ENCODE data around the gene TC2N. TPM values are rescaled to one million over a fixed set of nuclear protein-coding genes. Genes with fewer than 3 reads are reported as not detected.

TC2N gene
- total and polyA plus RNA-seq, 2 of the 4 experiments (the other 2 are of a cell fraction) = 0.03 to 0.18 TPM

GRCh38 chr14:91752961-91753360, 114.4 kb downstream of the TC2N start:
- ChIA-PET CTCF (no interaction called here), POLR2A (ENCODE audit: unreplicated experiment) (no interaction called here)
- H2AK5ac ChIP-seq (ENCODE audit: low read depth, low read length) = no peak overlapping the region
- H4K20me1 ChIP-seq (ENCODE audit: insufficient read depth, low read length) = no peaks in the 10 kb centered on the region
- DNase-seq (no peak), ATAC-seq (ENCODE audit: low read depth) (no peak)
- no peak overlapping the region for H3K14ac ChIP-seq (replicated peaks; ENCODE audit: low read depth, low read length)
- H2AK9ac ChIP-seq (replicated peaks; ENCODE audit: low read depth, low read length, poor library complexity) = no peak overlapping the region
- H2AFZ ChIP-seq (replicated peaks; ENCODE audit: low read length, poor library complexity) = no peak overlapping the region
- no peak overlapping the region for H2BK120ac ChIP-seq (ENCODE audit: low read depth, low read length)
- no peak overlapping the region for H2BK5ac ChIP-seq (ENCODE audit: low read depth, low read length, poor library complexity, severe bottlenecking)
- H2BK20ac ChIP-seq (ENCODE audit: low read depth, low read length) = no peak overlapping the region
- no peak overlapping the region for H3K18ac ChIP-seq (ENCODE audit: low read depth, low read length)
- no peaks in the 10 kb centered on the region for H3K36me3 ChIP-seq (ENCODE audit: control insufficient read depth, insufficient read depth, low read length)
- no peak overlapping the region for H3K4me3 ChIP-seq (ENCODE audit: insufficient read depth, low read depth, low read length)
- H2BK15ac ChIP-seq (ENCODE audit: low read depth, low read length) = no peak overlapping the region
- TF ChIP-seq CHD1 (IDR thresholded peaks at IDR 0.05; ENCODE audit: low read depth, low read length) = no peak
- TF ChIP-seq RFX5 (IDR thresholded peaks at IDR 0.05; ENCODE audit: low read depth, low read length) = no peak
- TF ChIP-seq RAD21 (IDR thresholded peaks at IDR 0.05; ENCODE audit: low read length) = no peak
- TF ChIP-seq NFE2L2 (IDR thresholded peaks at IDR 0.05; ENCODE audit: low read depth, low read length) = no peak
- no peak for TF ChIP-seq MAFK (IDR thresholded peaks at IDR 0.05; ENCODE audit: low read depth, low read length)
- TF ChIP-seq MXI1 (IDR thresholded peaks at IDR 0.05; ENCODE audit: borderline replicate concordance, low read depth, low read length) = no peak
- no peak overlapping the region for H3K27ac ChIP-seq (ENCODE audit: insufficient read depth, low read length)
- no peaks in the 10 kb centered on the region for H3K9me1 ChIP-seq (ENCODE audit: insufficient read depth, low read length)
- no CpG with 5 or more reads among the region's 1 CpG for WGBS, 2 experiments (ENCODE audit: extremely low coverage in 2 of 2, insufficient read length in 1 of 2)
- BruUV-seq (replicated peaks) = no TSS peak
- no peak overlapping the region for H3K56ac ChIP-seq (ENCODE audit: extremely low read depth, insufficient read depth, low read length)
- H3K79me1 ChIP-seq (ENCODE audit: low read depth in 1 of 2, low read length in 2 of 2) = no peaks in the 10 kb centered on the region
- H4K5ac ChIP-seq (ENCODE audit: low read depth, low read length) = no peak overlapping the region
- dilution Hi-C loops (cut with HindIII; ENCODE audit: low sequenced_read_pairs, unreplicated experiment) = no loop called here
- peaks cover 1% of the 10 kb centered on the region; the same call in 1 of the 2 replicates for H3K27me3 ChIP-seq (ENCODE audit: control insufficient read depth, insufficient read depth, low read length)
- H3K4me1 ChIP-seq (ENCODE audit: control insufficient read depth, insufficient read depth, low read length) = no peaks in the 10 kb centered on the region
- H4K91ac ChIP-seq (ENCODE audit: insufficient read depth, low read depth, low read length) = no peak overlapping the region
- no peak overlapping the region for H4K8ac ChIP-seq (ENCODE audit: low read depth in 2 of 2, low read length in 2 of 2)
- no peak overlapping the region for H3K4ac ChIP-seq (ENCODE audit: low read depth, low read length)
- intact Hi-C loops (cut with micrococcal nuclease) = no loop called here
- H3K9ac ChIP-seq (ENCODE audit: low read depth, low read length) = no peak overlapping the region
- no peaks in the 10 kb centered on the region for H3K9me3 ChIP-seq (ENCODE audit: control insufficient read depth, insufficient read depth, low read length)
- in situ Hi-C loops (cut with MboI; ENCODE audit: low sequenced_read_pairs) = no loop called here
- no peak overlapping the region for H3K23ac ChIP-seq (ENCODE audit: low read depth, low read length)
- H3K4me2 ChIP-seq (ENCODE audit: low read depth, low read length) = no peak overlapping the region
